Breast epithelium (tissue), 3 donors: ENCODE data around the gene GTPBP8.

Experiments used
- POLR2AphosphoS5 ChIP-seq, 3 donors: sonication (generic); formaldehyde crosslinking; IDR thresholded peaks; one replicate each; pipeline ENCODE4 v1.6.1; 2017; ENCODE audit warnings: antibody characterized with exemption in 3 of 3
- TF ChIP-seq, protein P1 (sequence below), 3 donors: fragments of 450-650 bp; IDR thresholded peaks; one replicate each; pipeline ENCODE4 v1.5.1; 2016 to 2017; ENCODE audit warnings: antibody characterized with exemption in 3 of 3, mild to moderate bottlenecking in 3 of 3, moderate library complexity in 3 of 3

DNA sequence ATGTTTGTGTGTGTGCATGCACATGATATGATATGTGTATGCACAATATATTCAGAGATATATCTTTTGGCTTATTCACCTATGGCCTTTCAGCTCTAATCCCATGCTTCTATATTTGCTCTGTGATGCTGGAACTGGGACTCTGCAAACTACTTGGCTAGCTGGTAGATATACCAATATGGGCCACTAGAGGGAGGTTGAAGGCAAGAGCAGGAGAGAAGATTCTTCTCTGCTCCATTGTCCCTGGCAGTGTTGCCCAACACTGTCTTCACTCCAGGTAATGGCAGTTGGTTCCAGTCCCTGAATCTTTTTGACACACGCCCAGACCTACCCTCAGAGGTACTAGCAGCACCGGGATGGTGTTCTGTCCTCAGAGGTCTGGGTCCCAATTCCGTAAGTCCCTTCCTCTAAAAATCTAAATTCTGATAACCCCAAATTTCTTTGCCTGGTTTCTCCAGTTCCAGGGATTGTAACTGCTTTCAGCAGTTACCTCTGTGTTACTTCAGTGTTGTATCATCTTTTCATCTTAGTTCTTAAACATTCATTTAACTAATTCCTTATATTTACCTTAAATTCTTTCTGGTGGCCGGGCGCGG is 44.7 kb downstream of the GTPBP8 start:
- TF ChIP-seq, protein P1, sequence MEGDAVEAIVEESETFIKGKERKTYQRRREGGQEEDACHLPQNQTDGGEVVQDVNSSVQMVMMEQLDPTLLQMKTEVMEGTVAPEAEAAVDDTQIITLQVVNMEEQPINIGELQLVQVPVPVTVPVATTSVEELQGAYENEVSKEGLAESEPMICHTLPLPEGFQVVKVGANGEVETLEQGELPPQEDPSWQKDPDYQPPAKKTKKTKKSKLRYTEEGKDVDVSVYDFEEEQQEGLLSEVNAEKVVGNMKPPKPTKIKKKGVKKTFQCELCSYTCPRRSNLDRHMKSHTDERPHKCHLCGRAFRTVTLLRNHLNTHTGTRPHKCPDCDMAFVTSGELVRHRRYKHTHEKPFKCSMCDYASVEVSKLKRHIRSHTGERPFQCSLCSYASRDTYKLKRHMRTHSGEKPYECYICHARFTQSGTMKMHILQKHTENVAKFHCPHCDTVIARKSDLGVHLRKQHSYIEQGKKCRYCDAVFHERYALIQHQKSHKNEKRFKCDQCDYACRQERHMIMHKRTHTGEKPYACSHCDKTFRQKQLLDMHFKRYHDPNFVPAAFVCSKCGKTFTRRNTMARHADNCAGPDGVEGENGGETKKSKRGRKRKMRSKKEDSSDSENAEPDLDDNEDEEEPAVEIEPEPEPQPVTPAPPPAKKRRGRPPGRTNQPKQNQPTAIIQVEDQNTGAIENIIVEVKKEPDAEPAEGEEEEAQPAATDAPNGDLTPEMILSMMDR (IDR thresholded peaks at IDR 0.05), result peak; percentile 55 to 72 (median 67)
- no peak for TF ChIP-seq POLR2AphosphoS5 (IDR thresholded peaks at IDR 0.05)
